H9 (cell line): ENCODE measurements around the gene PLAC1. TPM values are rescaled to one million over a fixed set of nuclear protein-coding genes. Genes with fewer than 3 reads are reported as not detected.

ENCODE experiments used
- DNase-seq: peaks from one replicate; pipeline ENCODE4 v3.0.0-alpha.2; 2017
- H2AFZ ChIP-seq: one replicate; pipeline ENCODE4 v1.6.1; 2013; ENCODE audit warnings: mild to moderate bottlenecking, low read length, control low read depth, moderate library complexity
- H2AK5ac ChIP-seq: 2 replicates; pipeline ENCODE4 v1.6.1; 2013; ENCODE audit warnings: low read length, control low read depth, mixed read lengths; ENCODE audit not compliant: insufficient read length
- H2BK120ac ChIP-seq: one replicate; pipeline ENCODE4 v1.6.1; 2013; ENCODE audit warnings: low read depth, mild to moderate bottlenecking, low read length, control low read depth, inconsistent platforms; ENCODE audit not compliant: poor library complexity, severe bottlenecking
- H2BK12ac ChIP-seq: 2 replicates; pipeline ENCODE4 v1.6.1; 2013; ENCODE audit warnings: low read length, control low read depth, mixed read lengths, low read depth; ENCODE audit not compliant: insufficient read length
- H2BK15ac ChIP-seq: 2 replicates; pipeline ENCODE4 v1.6.1; 2013; ENCODE audit warnings: low read depth, low read length, control low read depth
- H2BK20ac ChIP-seq: one replicate; pipeline ENCODE4 v1.6.1; 2013; ENCODE audit warnings: low read depth, mild to moderate bottlenecking, low read length, control low read depth, inconsistent platforms; ENCODE audit not compliant: poor library complexity, severe bottlenecking
- H2BK5ac ChIP-seq: 2 replicates; pipeline ENCODE4 v1.6.1; 2013; ENCODE audit warnings: low read length, control low read depth, mixed read lengths; ENCODE audit not compliant: insufficient read length
- H3K14ac ChIP-seq: 2 replicates; pipeline ENCODE4 v1.6.1; 2013; ENCODE audit warnings: low read length, control low read depth; ENCODE audit not compliant: insufficient read depth
- H3K18ac ChIP-seq: 2 replicates; pipeline ENCODE4 v1.6.1; 2013; ENCODE audit warnings: low read depth, mild to moderate bottlenecking, mixed read lengths, low read length, control low read depth; ENCODE audit not compliant: insufficient read length
- H3K23ac ChIP-seq: 2 replicates; pipeline ENCODE4 v1.6.1; 2013; ENCODE audit warnings: low read length, control low read depth, mixed read lengths, low read depth; ENCODE audit not compliant: insufficient read length
- H3K23me2 ChIP-seq: 2 replicates; pipeline ENCODE4 v1.6.1; 2013; ENCODE audit warnings: low read depth, mild to moderate bottlenecking, mixed read lengths, low read length, control low read depth; ENCODE audit not compliant: insufficient read length, poor library complexity, severe bottlenecking
- H3K27ac ChIP-seq: 2 replicates; pipeline ENCODE4 v1.5.1; 2013; ENCODE audit warnings: low read length, control low read depth, mixed read lengths, low read depth; ENCODE audit not compliant: insufficient read length
- H3K27me3 ChIP-seq: 2 replicates; pipeline ENCODE4 v1.6.1; 2013; ENCODE audit warnings: low read length, control low read depth, inconsistent platforms; ENCODE audit not compliant: insufficient read depth
- H3K4ac ChIP-seq: 2 replicates; pipeline ENCODE4 v1.6.1; 2013; ENCODE audit warnings: low read depth, mild to moderate bottlenecking, control low read depth, inconsistent platforms, low read length, moderate library complexity
- H3K4me1 ChIP-seq: 2 replicates; pipeline ENCODE4 v1.6.1; 2013; ENCODE audit warnings: low read length, control low read depth, inconsistent platforms; ENCODE audit not compliant: insufficient read depth
- H3K4me2 ChIP-seq: 2 replicates; pipeline ENCODE4 v1.6.1; 2013; ENCODE audit warnings: low read length, control low read depth, mixed read lengths; ENCODE audit not compliant: insufficient read length, insufficient read depth
- H3K56ac ChIP-seq: 2 replicates; pipeline ENCODE4 v1.6.1; 2013; ENCODE audit warnings: low read depth, mild to moderate bottlenecking, mixed read lengths, low read length, control low read depth; ENCODE audit not compliant: insufficient read length
- H3K79me1 ChIP-seq: 2 replicates; pipeline ENCODE4 v1.6.1; 2013; ENCODE audit warnings: low read depth, mild to moderate bottlenecking, moderate library complexity, low read length, control low read depth, inconsistent platforms; ENCODE audit not compliant: insufficient read depth, poor library complexity, severe bottlenecking
- H3K79me2 ChIP-seq: 2 replicates; pipeline ENCODE4 v1.6.1; 2013; ENCODE audit warnings: low read length, control low read depth, inconsistent platforms; ENCODE audit not compliant: insufficient read depth
- H3K9ac ChIP-seq: 2 replicates; pipeline ENCODE4 v1.6.1; 2013; ENCODE audit warnings: low read length, control low read depth, mixed read lengths; ENCODE audit not compliant: insufficient read length; ENCODE audit errors: extremely low read depth
- H3K9me3 ChIP-seq: one replicate; pipeline ENCODE4 v1.6.1; 2013; ENCODE audit warnings: low read depth, low read length, inconsistent platforms; ENCODE audit not compliant: control insufficient read depth
- H3T11ph ChIP-seq: one replicate; pipeline ENCODE4 v1.6.1; 2013; ENCODE audit warnings: mild to moderate bottlenecking, low read length, control low read depth, inconsistent platforms
- H4K20me1 ChIP-seq: one replicate; pipeline ENCODE4 v1.6.1; 2013; ENCODE audit not compliant: control insufficient read depth, insufficient read length, insufficient read depth
- H4K5ac ChIP-seq: 2 replicates; pipeline ENCODE4 v1.6.1; 2013; ENCODE audit warnings: low read depth, mild to moderate bottlenecking, mixed read lengths, low read length, control low read depth; ENCODE audit not compliant: insufficient read length
- H4K8ac ChIP-seq: replicated peaks from 2 replicates; pipeline ENCODE4 v1.6.1; 2013; ENCODE audit warnings: low read length, control low read depth, mixed read lengths, low read depth; ENCODE audit not compliant: insufficient read length
- H4K91ac ChIP-seq: 2 replicates; pipeline ENCODE4 v1.6.1; 2013; ENCODE audit warnings: low read depth, mild to moderate bottlenecking, moderate library complexity, mixed read lengths, low read length, control low read depth; ENCODE audit not compliant: insufficient read length
- H3K27ac Mint-ChIP-seq, 3 experiments: 2 replicates in 2 of 3; 3 replicates in 1 of 3; pipeline ENCODE4 v1.8.0; 2020 to 2021; ENCODE audit warnings: mixed read lengths in 3 of 3, mild to moderate bottlenecking in 1 of 3, moderate library complexity in 1 of 3
- H3K27me3 Mint-ChIP-seq: 2 replicates; pipeline ENCODE4 v1.8.0; 2021; ENCODE audit warnings: low read depth, mild to moderate bottlenecking, moderate library complexity, mixed read lengths
- H3K36me3 Mint-ChIP-seq, 3 experiments: 2 replicates in 2 of 3; 3 replicates in 1 of 3; pipeline ENCODE4 v1.8.0; 2020 to 2021; ENCODE audit warnings: low read depth in 3 of 3, mixed read lengths in 3 of 3; ENCODE audit not compliant: insufficient read depth in 1 of 3
- H3K4me1 Mint-ChIP-seq, 2 experiments: 2 replicates each; pipeline ENCODE4 v1.8.0; 2020; ENCODE audit warnings: mixed read lengths in 2 of 2
- H3K4me3 Mint-ChIP-seq, 2 experiments: 2 replicates in 1 of 2; 3 replicates in 1 of 2; pipeline ENCODE4 v1.8.0; 2020 to 2021; ENCODE audit warnings: mild to moderate bottlenecking in 2 of 2, mixed read lengths in 2 of 2, moderate library complexity in 1 of 2
- H3K9me3 Mint-ChIP-seq, 2 experiments: 2 replicates in 1 of 2; 3 replicates in 1 of 2; pipeline ENCODE4 v1.8.0; 2020; ENCODE audit warnings: mild to moderate bottlenecking in 2 of 2, mixed read lengths in 2 of 2, moderate library complexity in 1 of 2
- CTCF ChIP-seq: fragments of 200-600 bp; sonication (generic); conservative IDR thresholded peaks from 3 replicates; pipeline ENCODE4 v1.8.0; 2021; ENCODE audit warnings: antibody characterized with exemption, mild to moderate bottlenecking
- WGBS: extraction: QIAGEN DNeasy Blood & Tissue Kit; methylation state at CpG from one replicate; pipeline ENCODE4 v1.1.7; 2013; ENCODE audit warnings: missing lambda C conversion rate, low lambda C conversion rate, mixed read lengths; ENCODE audit not compliant: insufficient read length; ENCODE audit errors: extremely low coverage; 5-methylcytosine and 5-hydroxymethylcytosine counted together
- total RNA-seq: library from RNA; stranded (reverse); gene quantifications from 2 replicates; pipeline ENCODE4 v1.2.1, GENCODE V29; 2021

The PLAC1 gene
- total RNA-seq, 1 experiment from 2014 or later: 0.68 TPM

GRCh38 chrX:134600714-134601113, 57.6 kb downstream of the PLAC1 start:
- no peaks in the 10 kb centered on the region for H3K9me3 ChIP-seq
- no peak overlapping the region for H3K14ac ChIP-seq
- no peak overlapping the region for H4K8ac ChIP-seq
- no peak overlapping the region for H2BK120ac ChIP-seq
- H4K5ac ChIP-seq: no peak overlapping the region
- H3K23me2 ChIP-seq: no peaks in the 10 kb centered on the region
- Mint-ChIP-seq H3K9me3 (peaks cover 11 to 70% of the 10 kb centered on the region in 2 experiments), H3K27ac (no peak overlapping the region), H3K36me3 (peaks cover 6 to 7% (median 6%) of the 10 kb centered on the region in 3 experiments; a peak in 6 of 7 replicates), H3K4me1 (peaks cover 11 to 12% of the 10 kb centered on the region in 2 experiments), H3K4me3 (no peak overlapping the region), H3K27me3 (no peaks in the 10 kb centered on the region)
- H3K4me2 ChIP-seq: no peak overlapping the region
- peaks cover 5% of the 10 kb centered on the region; the same call in 1 of the 2 replicates for H3K4me1 ChIP-seq
- no CpG with 5 or more reads among the region's 2 CpGs for WGBS
- no peak overlapping the region for H2AK5ac ChIP-seq
- H3K27me3 ChIP-seq: no peaks in the 10 kb centered on the region; the same call in 1 of the 2 replicates
- DNase-seq: no peak
- H3K4ac ChIP-seq: no peak overlapping the region
- H3K23ac ChIP-seq: no peak overlapping the region
- H3K27ac ChIP-seq: no peak overlapping the region
- H2BK5ac ChIP-seq: no peak overlapping the region
- no peak overlapping the region for H4K91ac ChIP-seq
- H4K20me1 ChIP-seq: no peaks in the 10 kb centered on the region
- H2AFZ ChIP-seq: no peak overlapping the region
- no peaks in the 10 kb centered on the region for H3K79me2 ChIP-seq
- no peak overlapping the region for H3K9ac ChIP-seq
- TF ChIP-seq CTCF: no peak
- no peak overlapping the region for H2BK20ac ChIP-seq
- H2BK12ac ChIP-seq: no peak overlapping the region
- H2BK15ac ChIP-seq: no peak overlapping the region
- H3K79me1 ChIP-seq: no peaks in the 10 kb centered on the region
- H3K56ac ChIP-seq: no peak overlapping the region
- H3K18ac ChIP-seq: no peak overlapping the region
- no peak overlapping the region for H3T11ph ChIP-seq
